Gastrocnemius medialis (tissue), 4 donors: ENCODE measurements around the gene GRAP2. TPM values are rescaled to one million over a fixed set of nuclear protein-coding genes. Genes with fewer than 3 reads are reported as not detected.

ENCODE experiments used
- ATAC-seq, 2 donors: fragments of 150-250 bp; one replicate each; pipeline ENCODE4 v1.9.1; 2016
- DNase-seq, 2 donors: peaks; one replicate each; pipeline ENCODE4 v3.0.0-alpha.2; 2019
- H3K27ac ChIP-seq, 4 donors: fragments of 200-600 bp; sonication (generic); 1 replicate in 1 of 4; 2 replicates in 3 of 4; pipeline ENCODE4 v1.5.1; 2016 to 2018; ENCODE audit warnings: mild to moderate bottlenecking in 2 of 4, moderate library complexity in 1 of 4
- H3K27me3 ChIP-seq, 3 donors: fragments of 200-600 bp; sonication (generic) in 2 of 3; 1 replicate in 1 of 3; 2 replicates in 2 of 3; pipeline versions ENCODE4 v1.5.1 to v1.6.0; 2016 to 2019; ENCODE audit warnings: mild to moderate bottlenecking in 1 of 3, moderate library complexity in 1 of 3
- H3K36me3 ChIP-seq, 2 donors: fragments of 200-600 bp; sonication (generic) in 1 of 2; one replicate each; pipeline ENCODE4 v1.5.1; 2017 to 2018
- H3K4me1 ChIP-seq, 2 donors: fragments of 200-600 bp; sonication (generic) in 1 of 2; one replicate each; pipeline ENCODE4 v1.5.1; 2016 to 2017; ENCODE audit warnings: mild to moderate bottlenecking in 2 of 2
- H3K4me3 ChIP-seq, 4 donors: fragments of 200-600 bp; sonication (generic) in 3 of 4; 1 replicate in 1 of 4; 2 replicates in 3 of 4; pipeline ENCODE4 v1.5.1; 2016 to 2019; ENCODE audit warnings: mild to moderate bottlenecking in 2 of 4
- H3K9me3 ChIP-seq, 3 donors: fragments of 200-600 bp; sonication (generic) in 2 of 3; 1 replicate in 1 of 3; 2 replicates in 2 of 3; pipeline ENCODE4 v1.5.1; 2016 to 2019
- CTCF ChIP-seq, 5 experiments: fragments of 450-650 bp in 3 of 5; fragments of 200-600 bp in 2 of 5; sonication (generic) in 2 of 5; IDR thresholded peaks in 4 of 5; conservative IDR thresholded peaks in 1 of 5; 1 replicate in 4 of 5; 2 replicates in 1 of 5; pipeline ENCODE4 v1.5.1; 2016 to 2019; ENCODE audit warnings: antibody characterized with exemption in 5 of 5, mild to moderate bottlenecking in 3 of 5, moderate library complexity in 3 of 5
- POLR2A ChIP-seq, 2 donors: fragments of 450-650 bp; IDR thresholded peaks; one replicate each; pipeline ENCODE4 v1.6.1; 2017; ENCODE audit warnings: antibody characterized with exemption in 2 of 2, mild to moderate bottlenecking in 2 of 2, moderate library complexity in 2 of 2
- in situ Hi-C, 4 donors: fragments of 200-750 bp; cut with MboI; loops; one replicate each; pipeline versions ENCODE4 v1.15.0 to v1.8.0; 2017; ENCODE audit warnings: low sequenced_read_pairs in 4 of 4
- intact Hi-C: fragments of 100-400 bp; cut with DNase I; formaldehyde crosslinking; loops from one replicate; pipeline ENCODE4 v1.15.1; 2023; ENCODE audit warnings: low total_unique reads
- total RNA-seq, 4 donors: library from RNA; depleted of rRNA; stranded (reverse); fragments of >200 nt; gene quantifications; one replicate each; pipeline versions ENCODE4 v1.1.0 to v1.2.3, GENCODE V29; 2016

The GRAP2 gene
- total RNA-seq, 4 donors from 2014 or later, result 0.07 to 0.97 TPM; not detected in 2

- Histone ChIP-seq H3K27ac (no peak overlapping the region), H3K36me3 (no peaks in the 10 kb centered on the region), H3K9me3 (no peaks in the 10 kb centered on the region), H3K4me3 (peak overlapping the region in 1 of 4 donors; percentile 11), H3K4me1 (peaks cover 0 to 5% of the 10 kb centered on the region in 2 donors), H3K27me3 (peaks cover 21 to 32% (median 31%) of the 10 kb centered on the region in 3 donors)
- in situ Hi-C loops (no loop called here), intact Hi-C loops (no loop called here)
- DNase-seq (no peak), ATAC-seq (no peak)
- TF ChIP-seq POLR2A (IDR thresholded peaks at IDR 0.05) (no peak), CTCF (IDR thresholded peaks at IDR 0.05 in 4 of 5, conservative IDR thresholded peaks at IDR 0.05 in 1 of 5) (no peak)
Observed at GRCh38 chr22:39995393-39996252, 94.7 kb downstream of the GRAP2 start.

GRCh38 chr22:39996732-39997131 is 95.8 kb downstream of the GRAP2 start:
- no peaks in the 10 kb centered on the region for H3K9me3 ChIP-seq
- H3K4me3 ChIP-seq, result no peak overlapping the region
- intact Hi-C loops, result no loop called here
- no peak overlapping the region for H3K27ac ChIP-seq
- H3K27me3 ChIP-seq, result peaks cover 21 to 32% (median 31%) of the 10 kb centered on the region in 3 donors
- TF ChIP-seq POLR2A (IDR thresholded peaks at IDR 0.05) (no peak), CTCF (IDR thresholded peaks at IDR 0.05 in 4 of 5, conservative IDR thresholded peaks at IDR 0.05 in 1 of 5) (no peak)
- H3K36me3 ChIP-seq, result no peaks in the 10 kb centered on the region
- in situ Hi-C loops, result no loop called here
- H3K4me1 ChIP-seq, result peaks cover 0 to 5% of the 10 kb centered on the region in 2 donors
- no peak for DNase-seq
- no peak for ATAC-seq

- H3K9me3 ChIP-seq, result no peaks in the 10 kb centered on the region
- in situ Hi-C loops (no loop called here), intact Hi-C loops (no loop called here)
- ATAC-seq (no peak), DNase-seq (no peak)
- H3K4me3 ChIP-seq, result no peak overlapping the region
- H3K27me3 ChIP-seq, result peaks cover 21 to 32% (median 31%) of the 10 kb centered on the region in 3 donors
- no peaks in the 10 kb centered on the region for H3K36me3 ChIP-seq
- no peaks in the 10 kb centered on the region for H3K4me1 ChIP-seq
- no peak overlapping the region for H3K27ac ChIP-seq
- TF ChIP-seq CTCF (IDR thresholded peaks at IDR 0.05 in 4 of 5, conservative IDR thresholded peaks at IDR 0.05 in 1 of 5) (no peak), POLR2A (IDR thresholded peaks at IDR 0.05) (no peak)
Observed at GRCh38 chr22:39997421-39997820, 96.5 kb downstream of the GRAP2 start.

- Histone ChIP-seq H3K9me3 (no peaks in the 10 kb centered on the region), H3K27me3 (peaks cover 21 to 32% (median 27%) of the 10 kb centered on the region in 3 donors), H3K36me3 (no peaks in the 10 kb centered on the region), H3K4me1 (no peaks in the 10 kb centered on the region), H3K27ac (no peak overlapping the region), H3K4me3 (no peak overlapping the region)
- no peak for DNase-seq
- no peak for TF ChIP-seq CTCF (IDR thresholded peaks at IDR 0.05 in 4 of 5, conservative IDR thresholded peaks at IDR 0.05 in 1 of 5)
- no peak for TF ChIP-seq POLR2A (IDR thresholded peaks at IDR 0.05)
- in situ Hi-C loops, result no loop called here
- intact Hi-C loops, result no loop called here
- ATAC-seq, result no peak
Observed at GRCh38 chr22:39997939-39998726, 97.2 kb downstream of the GRAP2 start.
